IPS-15b (cell line): ENCODE results near the gene PLEKHG3.

Source experiments
- H3K27me3 ChIP-seq: one replicate; pipeline ENCODE4 v1.6.1; 2013; ENCODE audit warnings: low read length; ENCODE audit not compliant: control insufficient read depth, insufficient read depth
- H3K36me3 ChIP-seq: one replicate; pipeline ENCODE4 v1.6.1; 2013; ENCODE audit warnings: low read length; ENCODE audit not compliant: control insufficient read depth, insufficient read depth
- H3K4me1 ChIP-seq: one replicate; pipeline ENCODE4 v1.6.1; 2013; ENCODE audit warnings: mild to moderate bottlenecking, low read length; ENCODE audit not compliant: control insufficient read depth, insufficient read depth
- H3K4me3 ChIP-seq: one replicate; pipeline ENCODE4 v1.5.1; 2013; ENCODE audit warnings: low read depth, low read length
- H3K9ac ChIP-seq: one replicate; pipeline ENCODE4 v1.6.1; 2013; ENCODE audit warnings: low read depth, mild to moderate bottlenecking, low read length
- H3K9me3 ChIP-seq: one replicate; pipeline ENCODE4 v1.6.1; 2013; ENCODE audit warnings: mild to moderate bottlenecking, low read length; ENCODE audit not compliant: control insufficient read depth, insufficient read depth

Gene PLEKHG3

DNA sequence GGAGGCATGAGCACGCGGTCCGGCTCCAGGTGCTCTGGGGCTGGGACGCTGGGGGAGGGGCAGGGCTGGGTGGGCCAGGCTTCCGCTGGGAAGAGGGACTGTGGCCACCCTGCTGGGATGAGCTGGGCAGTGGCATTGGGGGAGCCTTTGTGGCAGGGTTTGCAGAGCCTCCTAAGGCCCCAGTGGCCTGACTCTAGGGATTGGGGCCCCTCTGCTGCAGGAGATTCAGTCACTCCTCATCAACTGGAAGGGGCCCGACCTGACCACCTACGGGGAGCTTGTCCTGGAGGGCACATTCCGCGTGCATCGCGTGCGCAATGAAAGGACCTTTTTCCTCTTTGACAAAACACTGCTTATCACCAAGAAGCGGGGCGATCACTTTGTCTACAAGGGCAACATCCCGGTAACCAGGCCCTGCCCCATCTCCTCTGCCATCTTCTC is 26.9 kb downstream of the PLEKHG3 start:
- Histone ChIP-seq H3K4me3 (no peak overlapping the region), H3K36me3 (peaks cover 41% of the 10 kb centered on the region), H3K4me1 (peaks cover 8% of the 10 kb centered on the region), H3K9ac (no peak overlapping the region), H3K27me3 (no peaks in the 10 kb centered on the region), H3K9me3 (no peaks in the 10 kb centered on the region)

DNA sequence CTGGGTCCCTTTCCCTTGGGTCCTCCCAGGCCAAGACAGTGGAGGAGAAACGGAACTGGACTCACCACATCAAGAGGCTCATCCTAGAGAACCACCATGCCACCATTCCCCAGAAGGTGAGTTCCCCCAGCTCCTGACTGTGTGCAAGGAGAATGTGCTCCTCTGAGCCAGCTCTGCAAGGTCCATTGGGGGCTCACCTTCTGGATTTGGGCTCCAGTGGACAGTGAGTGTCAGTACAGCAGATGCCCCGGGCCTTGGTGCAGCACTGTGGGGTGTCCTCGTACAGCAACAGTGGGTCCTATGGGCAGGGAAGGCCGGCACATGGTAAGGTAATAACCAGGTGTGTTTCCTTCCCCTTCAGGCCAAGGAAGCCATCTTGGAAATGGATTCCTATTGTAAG is 27.8 kb downstream of the PLEKHG3 start:
- Histone ChIP-seq H3K9ac (no peak overlapping the region), H3K36me3 (peaks cover 41% of the 10 kb centered on the region), H3K9me3 (no peaks in the 10 kb centered on the region), H3K4me1 (no peaks in the 10 kb centered on the region), H3K4me3 (no peak overlapping the region), H3K27me3 (no peaks in the 10 kb centered on the region)

DNA sequence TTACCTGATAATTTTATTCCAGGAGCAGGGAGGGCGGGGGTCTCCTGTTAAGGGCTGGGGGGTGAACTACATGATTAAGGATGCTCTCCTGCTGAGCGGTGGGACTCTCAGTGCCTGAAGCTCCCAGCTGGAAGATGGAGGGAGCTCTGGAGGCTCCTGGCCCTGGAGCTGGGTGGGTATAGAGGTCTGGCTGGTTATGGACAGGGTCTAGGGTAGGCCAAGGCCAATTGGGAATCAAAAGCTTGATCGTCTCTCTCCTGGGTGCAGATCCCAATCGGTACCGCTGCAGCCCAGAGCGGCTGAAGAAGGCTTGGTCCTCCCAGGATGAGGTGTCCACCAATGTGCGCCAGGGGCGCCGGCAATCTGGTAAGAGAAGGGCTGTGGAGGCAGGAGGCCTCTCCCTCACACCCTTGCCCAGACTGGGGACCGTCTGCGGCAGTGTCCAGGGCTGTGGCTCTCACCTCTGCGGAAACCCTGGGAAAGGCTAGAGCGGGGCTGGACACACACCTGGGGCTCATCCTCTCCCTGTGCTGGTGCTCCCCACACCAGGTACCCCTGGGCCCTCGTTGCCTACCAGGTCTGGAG is 28.4 kb downstream of the PLEKHG3 start:
- H3K9me3 ChIP-seq = no peaks in the 10 kb centered on the region
- H3K4me1 ChIP-seq = no peaks in the 10 kb centered on the region
- H3K4me3 ChIP-seq = no peak overlapping the region
- peaks cover 44% of the 10 kb centered on the region for H3K36me3 ChIP-seq
- H3K9ac ChIP-seq = no peak overlapping the region
- no peaks in the 10 kb centered on the region for H3K27me3 ChIP-seq

DNA sequence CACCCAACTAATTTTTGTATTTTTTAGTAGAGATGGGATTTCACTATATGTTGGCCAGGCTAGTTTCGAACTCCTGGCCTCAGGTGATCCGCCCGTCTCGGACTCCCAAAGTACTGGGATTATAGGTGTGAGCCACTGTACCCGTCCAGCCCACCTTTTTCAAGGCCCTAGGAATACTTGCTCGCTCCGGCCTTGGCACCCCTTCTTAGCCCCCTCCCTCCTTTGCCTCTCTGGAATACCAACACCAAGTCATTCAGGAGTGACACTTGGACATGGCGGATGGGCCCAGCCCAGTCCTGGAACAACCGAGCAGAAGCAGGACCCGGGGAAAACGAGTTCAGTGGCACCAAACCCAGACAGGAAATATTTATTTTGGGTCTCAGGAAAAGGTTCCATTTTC is 29.1 kb downstream of the PLEKHG3 start:
- H3K36me3 ChIP-seq = peaks cover 43% of the 10 kb centered on the region
- H3K4me3 ChIP-seq = no peak overlapping the region
- no peak overlapping the region for H3K9ac ChIP-seq
- H3K4me1 ChIP-seq = no peaks in the 10 kb centered on the region
- no peaks in the 10 kb centered on the region for H3K27me3 ChIP-seq
- H3K9me3 ChIP-seq = no peaks in the 10 kb centered on the region

DNA sequence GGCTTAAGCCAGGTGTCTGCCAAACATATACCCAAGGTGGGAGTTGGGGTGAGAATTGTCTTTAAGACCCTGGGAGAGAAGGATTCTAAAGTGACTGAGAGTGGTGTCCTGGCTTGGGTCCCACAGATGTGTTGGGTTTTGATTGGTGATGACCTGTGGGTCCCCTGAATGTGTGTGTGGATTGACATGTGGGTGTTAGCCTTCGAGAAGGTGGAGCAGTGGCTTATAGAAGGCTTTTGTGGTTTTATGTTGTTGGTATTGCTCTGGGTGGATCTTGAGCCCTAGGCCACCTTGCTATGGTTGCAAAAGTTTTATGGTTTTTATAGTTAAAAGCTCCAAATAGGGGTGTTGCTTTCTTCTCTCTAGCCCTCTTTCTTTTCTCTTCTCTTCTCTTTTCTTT is 29.7 kb downstream of the PLEKHG3 start:
- H3K27me3 ChIP-seq = no peaks in the 10 kb centered on the region
- no peaks in the 10 kb centered on the region for H3K9me3 ChIP-seq
- H3K36me3 ChIP-seq = peaks cover 44% of the 10 kb centered on the region
- no peak overlapping the region for H3K9ac ChIP-seq
- H3K4me1 ChIP-seq = no peaks in the 10 kb centered on the region
- H3K4me3 ChIP-seq = no peak overlapping the region

DNA sequence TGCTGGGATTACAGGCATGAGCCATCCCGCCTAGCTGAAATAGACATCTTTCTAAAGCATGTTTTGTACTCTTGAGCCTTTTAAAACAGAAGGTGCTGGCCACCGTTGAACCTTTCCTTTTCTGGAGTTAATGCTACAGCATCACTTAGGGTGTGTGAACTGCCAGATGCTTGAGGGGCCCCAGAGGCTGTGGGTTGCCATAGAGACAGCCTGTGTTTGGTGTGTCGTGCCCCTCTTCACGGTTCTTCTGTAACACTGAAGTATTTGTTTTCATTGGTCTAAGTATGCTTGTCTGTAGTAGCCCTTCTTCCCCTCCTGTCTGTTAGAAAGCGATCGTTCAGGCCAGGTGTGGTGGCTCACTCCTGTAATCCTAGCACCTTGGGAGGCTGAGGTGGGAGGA is 30.8 kb downstream of the PLEKHG3 start:
- H3K4me1 ChIP-seq = no peaks in the 10 kb centered on the region
- H3K4me3 ChIP-seq = no peak overlapping the region
- H3K9ac ChIP-seq = no peak overlapping the region
- peaks cover 41% of the 10 kb centered on the region for H3K36me3 ChIP-seq
- no peaks in the 10 kb centered on the region for H3K27me3 ChIP-seq
- H3K9me3 ChIP-seq = no peaks in the 10 kb centered on the region

DNA sequence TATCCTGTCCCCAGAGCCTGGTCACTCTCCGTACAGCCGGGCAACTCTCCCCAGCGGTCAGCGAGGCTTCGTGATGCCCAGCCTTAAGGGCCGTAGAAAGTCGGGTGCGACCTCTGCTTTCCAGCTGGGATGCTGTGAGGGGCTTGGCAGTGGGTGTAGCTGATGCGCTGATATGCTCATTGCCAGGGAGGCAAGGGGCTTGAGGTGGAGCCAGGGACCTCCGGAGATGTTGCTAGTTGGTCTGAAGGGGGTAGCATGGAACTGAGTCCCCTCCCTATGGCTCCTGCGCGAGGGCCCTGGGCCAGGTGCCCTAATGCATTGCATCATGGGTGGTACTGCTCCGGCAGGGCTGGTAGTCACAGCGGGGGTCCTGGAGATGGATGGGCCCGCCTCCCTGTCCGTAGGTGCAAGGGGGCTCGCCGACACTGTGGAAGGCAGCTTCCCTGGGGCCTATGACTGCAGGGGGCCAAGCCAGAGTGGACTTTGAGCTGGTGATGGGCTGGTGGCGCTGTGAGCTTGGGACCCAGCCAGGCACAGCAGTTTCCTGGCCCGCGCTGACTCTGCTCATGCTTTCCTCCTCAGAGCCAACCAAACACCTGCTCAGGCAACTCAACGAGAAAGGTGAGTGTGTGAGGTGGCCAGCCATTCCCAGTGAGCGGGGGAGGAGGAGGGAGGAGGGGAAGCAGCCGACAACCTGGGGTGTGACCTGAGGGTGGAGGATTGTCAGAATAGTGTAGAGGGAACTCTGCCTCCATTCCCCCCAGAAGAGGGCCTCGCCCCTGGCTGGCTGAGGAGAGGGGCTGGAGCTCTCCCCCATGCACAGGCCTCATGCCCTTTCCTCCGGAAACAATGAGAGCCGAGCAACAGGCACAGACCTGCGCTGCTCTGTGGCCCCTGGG is 32.3 kb downstream of the PLEKHG3 start:
- Histone ChIP-seq H3K9ac (no peak overlapping the region), H3K9me3 (no peaks in the 10 kb centered on the region), H3K4me1 (no peaks in the 10 kb centered on the region), H3K27me3 (no peaks in the 10 kb centered on the region), H3K4me3 (no peak overlapping the region), H3K36me3 (peaks cover 43% of the 10 kb centered on the region)

DNA sequence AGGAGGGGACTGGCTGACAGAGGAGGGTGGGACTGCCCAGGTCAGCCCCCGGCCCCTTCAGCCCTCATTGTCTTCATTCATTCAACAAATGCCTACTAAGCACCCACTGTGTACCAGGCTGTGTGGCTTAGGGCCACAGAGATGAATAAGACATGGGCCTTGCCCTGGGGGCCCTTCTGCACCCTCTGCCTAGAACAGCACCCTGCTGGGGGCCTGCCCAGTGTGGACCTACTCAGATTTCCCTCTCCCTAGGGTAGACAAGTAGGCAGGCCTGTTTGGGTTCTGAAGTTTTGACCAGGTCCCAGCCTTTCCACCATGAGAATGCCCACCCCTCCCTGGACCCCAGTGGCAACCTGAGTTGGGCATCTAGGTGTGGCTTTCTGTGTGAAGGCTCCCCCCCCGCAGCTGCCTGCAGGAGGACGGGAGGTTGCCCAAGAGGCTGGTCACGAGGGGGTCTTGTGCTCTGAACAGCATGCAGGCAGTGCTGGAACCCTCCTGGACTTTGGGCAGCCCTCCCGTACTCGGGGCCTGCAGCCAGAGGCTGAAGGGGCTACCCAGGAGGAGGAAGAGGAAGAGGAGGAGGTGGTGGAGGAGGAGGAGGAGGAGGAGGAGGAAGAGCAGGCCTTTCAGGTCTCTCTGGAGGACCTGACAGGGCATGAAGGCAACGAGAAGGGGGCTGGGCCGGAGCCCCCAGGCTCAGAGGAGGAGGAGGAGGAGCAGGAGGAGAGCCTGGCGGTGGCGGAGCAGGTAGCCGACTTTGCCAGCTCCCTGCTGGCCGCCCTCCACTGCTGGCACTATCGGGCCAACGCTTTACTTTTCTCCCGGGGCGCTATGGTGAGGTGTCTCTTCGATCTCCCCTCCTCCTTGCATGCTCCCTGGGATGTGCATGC is 33.4 kb downstream of the PLEKHG3 start:
- Histone ChIP-seq H3K9ac (no peak overlapping the region), H3K36me3 (peaks cover 46% of the 10 kb centered on the region), H3K4me1 (no peaks in the 10 kb centered on the region), H3K4me3 (no peak overlapping the region), H3K27me3 (no peaks in the 10 kb centered on the region), H3K9me3 (no peaks in the 10 kb centered on the region)

DNA sequence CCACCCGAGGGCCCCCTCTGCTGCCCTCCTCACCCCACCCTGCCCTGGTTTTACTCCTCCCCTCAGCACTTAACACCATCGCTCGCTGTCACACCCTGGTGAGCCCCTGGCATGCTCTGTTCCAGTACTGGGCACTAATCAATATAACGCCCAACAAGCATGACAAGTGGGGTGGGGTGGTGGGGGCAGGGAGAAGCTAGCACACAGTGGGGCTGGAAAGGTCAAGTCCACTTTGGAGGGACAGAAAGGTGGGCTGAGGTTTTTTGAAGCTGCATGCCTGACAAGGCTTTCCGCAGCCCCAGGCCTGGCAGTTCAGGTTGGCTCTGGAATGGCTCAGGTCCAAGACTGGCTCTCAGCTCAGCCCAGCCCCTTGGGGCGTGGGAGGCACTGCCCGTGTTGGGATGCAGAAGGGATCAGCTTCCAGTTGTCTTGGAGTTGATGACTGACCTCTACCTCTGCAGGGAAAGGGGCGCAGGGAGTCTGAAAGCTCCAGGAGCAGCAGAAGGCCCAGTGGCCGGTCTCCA is 34.1 kb downstream of the PLEKHG3 start:
- no peak overlapping the region for H3K4me3 ChIP-seq
- H3K9ac ChIP-seq = no peak overlapping the region
- H3K27me3 ChIP-seq = no peaks in the 10 kb centered on the region
- H3K36me3 ChIP-seq = peaks cover 53% of the 10 kb centered on the region
- no peaks in the 10 kb centered on the region for H3K9me3 ChIP-seq
- no peaks in the 10 kb centered on the region for H3K4me1 ChIP-seq

DNA sequence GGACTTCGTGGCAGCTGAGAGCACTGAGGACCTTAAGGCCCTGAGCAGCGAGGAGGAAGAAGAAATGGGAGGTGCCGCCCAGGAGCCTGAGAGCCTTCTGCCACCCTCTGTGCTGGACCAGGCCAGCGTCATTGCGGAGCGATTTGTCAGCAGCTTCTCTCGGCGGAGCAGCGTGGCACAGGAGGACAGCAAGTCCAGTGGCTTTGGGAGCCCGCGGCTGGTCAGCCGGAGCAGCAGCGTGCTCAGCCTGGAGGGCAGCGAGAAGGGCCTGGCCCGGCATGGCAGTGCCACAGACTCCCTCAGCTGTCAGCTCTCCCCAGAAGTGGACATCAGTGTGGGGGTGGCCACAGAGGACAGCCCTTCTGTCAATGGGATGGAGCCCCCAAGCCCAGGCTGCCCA is 37.0 kb downstream of the PLEKHG3 start:
- Histone ChIP-seq H3K9ac (no peak overlapping the region), H3K4me1 (no peaks in the 10 kb centered on the region), H3K9me3 (no peaks in the 10 kb centered on the region), H3K36me3 (peaks cover 58% of the 10 kb centered on the region), H3K27me3 (no peaks in the 10 kb centered on the region), H3K4me3 (no peak overlapping the region)

DNA sequence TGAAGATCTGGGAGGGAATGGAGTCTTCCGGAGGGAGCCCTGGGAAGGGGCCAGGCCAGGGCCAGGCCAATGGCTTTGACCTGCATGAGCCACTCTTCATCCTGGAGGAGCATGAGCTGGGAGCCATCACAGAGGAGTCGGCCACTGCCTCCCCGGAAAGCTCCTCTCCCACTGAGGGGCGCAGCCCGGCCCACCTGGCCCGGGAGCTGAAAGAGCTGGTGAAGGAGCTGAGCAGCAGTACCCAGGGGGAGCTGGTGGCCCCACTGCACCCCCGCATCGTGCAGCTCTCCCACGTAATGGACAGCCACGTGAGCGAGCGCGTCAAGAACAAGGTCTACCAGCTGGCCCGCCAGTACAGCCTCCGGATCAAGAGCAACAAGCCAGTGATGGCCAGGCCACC is 37.7 kb downstream of the PLEKHG3 start:
- peaks cover 63% of the 10 kb centered on the region for H3K36me3 ChIP-seq

More for the DNA sequence above, 37.7 kb downstream of the PLEKHG3 start:
- Histone ChIP-seq H3K9me3 (no peaks in the 10 kb centered on the region), H3K27me3 (no peaks in the 10 kb centered on the region), H3K4me1 (no peaks in the 10 kb centered on the region), H3K4me3 (no peak overlapping the region), H3K9ac (no peak overlapping the region)
